Measurements from ENCODE around the gene C5orf46.
"Not testable (repeated sequence)": the region's sequence is repeated elsewhere in the genome, so short reads cannot be mapped to it uniquely, and the experiment has no call there.

Gene C5orf46

GRCh38 chr5:147895864-147896263, 10.5 kb downstream of the C5orf46 start:
- no peak for DNase-seq (ENCODE audit: low read depth in 4 of 4, low spot score in 1 of 4)

- no peak for DNase-seq (ENCODE audit: low read depth in 4 of 4, low spot score in 1 of 4)
Measured at GRCh38 chr5:147893820-147894219, 12.5 kb downstream of the C5orf46 start.

- DNase-seq (ENCODE audit: low read depth in 4 of 4, low spot score in 1 of 4): no peak
Measured at GRCh38 chr5:147892696-147893296, 13.5 kb downstream of the C5orf46 start.

- no peak for DNase-seq (ENCODE audit: low read depth in 4 of 4, low spot score in 1 of 4)
Measured at GRCh38 chr5:147887930-147888329, 18.4 kb downstream of the C5orf46 start.

GRCh38 chr5:147887026-147887627, 19.2 kb downstream of the C5orf46 start:
- DNase-seq (ENCODE audit: low read depth in 4 of 4, low spot score in 1 of 4): no peak

- no peak for DNase-seq (ENCODE audit: low read depth in 4 of 4, low spot score in 1 of 4)
Measured at GRCh38 chr5:147882586-147883313, 23.6 kb downstream of the C5orf46 start.

- no peak for DNase-seq (ENCODE audit: low read depth in 4 of 4, low spot score in 1 of 4)
Measured at GRCh38 chr5:147880487-147880886, 25.9 kb downstream of the C5orf46 start.

- DNase-seq (ENCODE audit: low read depth in 4 of 4, low spot score in 1 of 4): no peak
Measured at GRCh38 chr5:147879784-147880183, 26.6 kb downstream of the C5orf46 start.

- DNase-seq (ENCODE audit: low read depth in 4 of 4, low spot score in 1 of 4): no peak
Measured at GRCh38 chr5:147878066-147878759, 28.1 kb downstream of the C5orf46 start, which contains the start of gene SCGB3A2. Gene SCGB3A2 (plus strand): TSS chr5:147878711. CDS start chr5:147878804, 93 bp downstream.

- DNase-seq (ENCODE audit: low read depth in 4 of 4, low spot score in 1 of 4): no peak
Measured at GRCh38 chr5:147876626-147877025, 29.7 kb downstream of the C5orf46 start.

- DNase-seq (ENCODE audit: low read depth in 4 of 4, low spot score in 1 of 4): no peak
Measured at GRCh38 chr5:147876141-147876540, 30.2 kb downstream of the C5orf46 start.

- DNase-seq (ENCODE audit: low read depth in 4 of 4, low spot score in 1 of 4): no peak
Measured at GRCh38 chr5:147874910-147875367, 31.4 kb downstream of the C5orf46 start.

GRCh38 chr5:147874118-147874875, 32.0 kb downstream of the C5orf46 start:
- DNase-seq (ENCODE audit: low read depth in 4 of 4, low spot score in 1 of 4): not testable (repeated sequence)

- DNase-seq (ENCODE audit: low read depth in 4 of 4, low spot score in 1 of 4): not testable (repeated sequence)
Measured at GRCh38 chr5:147872744-147873435, 33.4 kb downstream of the C5orf46 start.

- DNase-seq (ENCODE audit: low read depth in 4 of 4, low spot score in 1 of 4): not testable (repeated sequence)
Measured at GRCh38 chr5:147871980-147872549, 34.3 kb downstream of the C5orf46 start.

- not testable (repeated sequence) for DNase-seq (ENCODE audit: low read depth in 4 of 4, low spot score in 1 of 4)
Measured at GRCh38 chr5:147869892-147870291, 36.4 kb downstream of the C5orf46 start.

GRCh38 chr5:147869112-147869511, 37.2 kb downstream of the C5orf46 start:
- DNase-seq (ENCODE audit: low read depth in 4 of 4, low spot score in 1 of 4): no peak

GRCh38 chr5:147863454-147864158, 42.7 kb downstream of the C5orf46 start:
- DNase-seq (ENCODE audit: low read depth in 4 of 4, low spot score in 1 of 4): no peak

GRCh38 chr5:147860641-147861025, 45.7 kb downstream of the C5orf46 start:
- no peak for DNase-seq (ENCODE audit: low read depth in 4 of 4, low spot score in 1 of 4)

Data from stimulated activated CD4-positive, alpha-beta T cell treated with anti-CD3 and anti-CD28 coated beads, Interleukin-1b, Interleukin-23, amount 100 ng/mL, for 24 hours (primary cell).